Measurements from ENCODE around the gene LRRC8E.

Gene LRRC8E

DNA sequence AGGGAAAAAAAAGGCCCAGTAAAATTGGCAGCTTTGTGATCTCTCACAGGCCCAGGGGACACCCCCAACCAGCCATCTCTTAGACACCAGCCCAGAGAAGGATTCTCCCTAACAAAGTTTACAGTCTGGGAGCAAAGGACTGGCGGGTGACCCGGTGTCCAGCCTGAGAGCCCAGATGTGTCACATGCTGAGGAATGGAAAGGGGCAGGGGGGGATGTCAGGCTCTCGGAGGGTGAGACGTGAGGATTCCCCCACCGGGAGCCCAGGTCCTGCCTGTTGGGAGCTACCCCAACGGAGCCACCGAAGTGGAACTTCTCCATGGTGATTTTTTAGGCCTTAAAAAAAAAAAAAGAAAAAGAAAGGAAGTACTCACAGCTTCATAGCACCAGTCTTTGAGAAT lies 42.5 kb downstream of the LRRC8E start:
- TF ChIP-seq, protein P1, sequence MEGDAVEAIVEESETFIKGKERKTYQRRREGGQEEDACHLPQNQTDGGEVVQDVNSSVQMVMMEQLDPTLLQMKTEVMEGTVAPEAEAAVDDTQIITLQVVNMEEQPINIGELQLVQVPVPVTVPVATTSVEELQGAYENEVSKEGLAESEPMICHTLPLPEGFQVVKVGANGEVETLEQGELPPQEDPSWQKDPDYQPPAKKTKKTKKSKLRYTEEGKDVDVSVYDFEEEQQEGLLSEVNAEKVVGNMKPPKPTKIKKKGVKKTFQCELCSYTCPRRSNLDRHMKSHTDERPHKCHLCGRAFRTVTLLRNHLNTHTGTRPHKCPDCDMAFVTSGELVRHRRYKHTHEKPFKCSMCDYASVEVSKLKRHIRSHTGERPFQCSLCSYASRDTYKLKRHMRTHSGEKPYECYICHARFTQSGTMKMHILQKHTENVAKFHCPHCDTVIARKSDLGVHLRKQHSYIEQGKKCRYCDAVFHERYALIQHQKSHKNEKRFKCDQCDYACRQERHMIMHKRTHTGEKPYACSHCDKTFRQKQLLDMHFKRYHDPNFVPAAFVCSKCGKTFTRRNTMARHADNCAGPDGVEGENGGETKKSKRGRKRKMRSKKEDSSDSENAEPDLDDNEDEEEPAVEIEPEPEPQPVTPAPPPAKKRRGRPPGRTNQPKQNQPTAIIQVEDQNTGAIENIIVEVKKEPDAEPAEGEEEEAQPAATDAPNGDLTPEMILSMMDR (IDR thresholded peaks at IDR 0.05; ENCODE audit: low read depth, low read length) = no peak
- TF ChIP-seq POLR2A (IDR thresholded peaks at IDR 0.05; ENCODE audit: extremely low read depth, insufficient read length) (no peak), MYC (IDR thresholded peaks at IDR 0.05; ENCODE audit: low read depth, low read length) (no peak)
- TF ChIP-seq, protein P2, sequence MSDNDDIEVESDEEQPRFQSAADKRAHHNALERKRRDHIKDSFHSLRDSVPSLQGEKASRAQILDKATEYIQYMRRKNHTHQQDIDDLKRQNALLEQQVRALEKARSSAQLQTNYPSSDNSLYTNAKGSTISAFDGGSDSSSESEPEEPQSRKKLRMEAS (IDR thresholded peaks at IDR 0.05; ENCODE audit: low read depth, low read length) = no peak
- H3K4me3 ChIP-seq (ENCODE audit: low read depth, low read length) = no peak overlapping the region
- DNase-seq (ENCODE audit: low read depth) = no peak

DNA sequence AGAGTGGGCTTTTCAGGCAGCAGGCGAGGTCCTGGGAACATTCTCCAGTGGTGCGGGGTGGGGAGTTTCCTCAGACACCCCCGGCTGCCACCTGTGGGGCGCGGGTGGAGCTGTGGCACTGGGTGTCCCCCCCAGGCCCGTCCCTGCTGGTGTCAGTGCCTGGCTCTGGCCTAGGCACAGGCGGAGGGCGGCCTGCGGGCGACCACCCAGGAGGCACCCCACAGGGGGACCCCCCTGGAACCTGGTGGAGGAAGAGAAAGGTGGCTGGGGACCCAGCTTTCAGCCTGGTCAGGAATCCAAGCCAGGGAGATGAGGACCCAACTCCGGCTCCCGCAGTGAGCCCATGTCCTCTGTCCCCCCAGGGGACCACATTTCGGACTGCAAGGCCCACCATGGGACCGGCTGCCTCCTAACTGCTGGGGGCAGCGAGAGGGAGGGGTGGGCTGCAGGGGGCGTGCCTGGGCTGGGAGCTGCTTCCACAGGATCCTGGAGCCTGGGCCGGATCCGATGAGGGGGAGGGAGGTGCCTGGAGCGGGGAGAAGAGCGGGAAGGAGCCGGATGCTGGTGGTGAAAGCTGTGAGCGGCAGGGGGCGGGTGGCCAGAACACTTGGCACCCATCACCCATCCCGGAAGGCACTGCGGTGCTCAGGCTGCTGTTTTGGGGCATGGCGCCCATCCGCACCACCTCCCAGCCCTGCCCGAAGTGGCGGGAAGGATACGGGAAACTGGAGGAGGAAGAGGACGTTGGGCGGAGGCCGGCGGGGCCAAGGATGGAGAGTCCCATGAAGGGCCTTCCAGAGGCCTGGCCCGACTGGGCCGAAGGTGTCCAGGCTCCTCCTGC lies 43.1 kb downstream of the LRRC8E start:
- no peak overlapping the region for H3K4me3 ChIP-seq (ENCODE audit: low read depth, low read length)
- no peak for DNase-seq (ENCODE audit: low read depth)
- TF ChIP-seq, protein P2 (IDR thresholded peaks at IDR 0.05; ENCODE audit: low read depth, low read length) = no peak
- TF ChIP-seq POLR2A (IDR thresholded peaks at IDR 0.05; ENCODE audit: extremely low read depth, insufficient read length) (no peak), MYC (IDR thresholded peaks at IDR 0.05; ENCODE audit: low read depth, low read length) (no peak)
- TF ChIP-seq, protein P1 (IDR thresholded peaks at IDR 0.05; ENCODE audit: low read depth, low read length) = no peak

DNA sequence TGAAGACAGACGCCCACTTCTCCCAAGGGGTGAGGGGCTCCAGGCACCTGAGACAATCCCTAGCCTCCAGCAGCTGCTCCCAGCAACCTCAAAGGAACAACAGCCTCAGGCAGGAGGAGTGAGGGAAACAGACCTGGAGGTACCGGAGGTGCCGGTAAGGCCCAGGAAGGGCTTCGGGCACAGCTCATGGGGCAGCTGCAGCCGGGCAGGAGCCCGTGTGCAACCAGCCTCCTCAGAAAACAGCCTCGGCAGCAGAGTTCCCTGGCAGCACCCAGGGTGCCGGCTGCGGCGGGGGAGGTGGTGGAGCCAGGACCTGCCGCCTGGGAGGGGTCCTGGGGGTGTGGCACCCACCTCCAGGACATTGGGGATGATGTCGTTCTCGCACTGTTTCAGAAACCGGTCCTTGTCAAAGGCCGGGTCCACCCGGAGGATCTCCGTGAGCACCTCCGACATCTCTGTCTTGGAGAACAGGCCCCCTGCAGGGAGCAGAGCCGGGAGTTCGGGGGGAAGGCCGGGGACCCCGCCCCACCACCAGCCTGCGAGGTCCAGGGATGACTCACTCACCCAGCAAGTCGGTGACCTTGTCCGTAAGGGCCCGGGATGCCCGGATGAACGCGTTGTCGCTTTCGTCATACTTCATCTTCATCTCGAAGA lies 44.1 kb downstream of the LRRC8E start:
- no peak for DNase-seq (ENCODE audit: low read depth)
- no peak overlapping the region for H3K4me3 ChIP-seq (ENCODE audit: low read depth, low read length)
- TF ChIP-seq POLR2A (IDR thresholded peaks at IDR 0.05; ENCODE audit: extremely low read depth, insufficient read length) = no peak
- TF ChIP-seq, protein P2 (IDR thresholded peaks at IDR 0.05; ENCODE audit: low read depth, low read length) = no peak
- TF ChIP-seq, protein P1 (IDR thresholded peaks at IDR 0.05; ENCODE audit: low read depth, low read length) = no peak
- no peak for TF ChIP-seq MYC (IDR thresholded peaks at IDR 0.05; ENCODE audit: low read depth, low read length)

DNA sequence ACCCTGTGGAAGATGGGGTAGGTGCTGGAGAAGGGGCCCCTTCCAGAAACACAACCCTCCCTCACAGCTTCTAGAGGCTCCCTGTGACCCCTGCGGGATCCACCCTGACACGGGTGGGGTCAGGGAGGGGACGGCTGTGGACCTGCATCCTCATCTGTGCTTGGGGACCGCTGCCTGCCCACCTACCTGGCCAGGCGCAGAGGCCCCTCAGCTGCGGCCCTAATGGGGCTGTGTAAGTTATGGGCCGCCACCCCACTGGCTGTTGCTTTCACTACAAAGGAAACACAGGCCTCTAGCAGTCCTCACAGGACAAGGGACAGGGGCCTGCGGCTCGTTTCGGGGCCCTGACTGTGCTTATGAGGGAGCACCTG lies 44.6 kb downstream of the LRRC8E start:
- no peak overlapping the region for H3K4me3 ChIP-seq (ENCODE audit: low read depth, low read length)
- TF ChIP-seq POLR2A (IDR thresholded peaks at IDR 0.05; ENCODE audit: extremely low read depth, insufficient read length) (no peak), MYC (IDR thresholded peaks at IDR 0.05; ENCODE audit: low read depth, low read length) (no peak)
- TF ChIP-seq, protein P2 (IDR thresholded peaks at IDR 0.05; ENCODE audit: low read depth, low read length) = no peak
- TF ChIP-seq, protein P1 (IDR thresholded peaks at IDR 0.05; ENCODE audit: low read depth, low read length) = no peak
- DNase-seq (ENCODE audit: low read depth) = no peak

DNA sequence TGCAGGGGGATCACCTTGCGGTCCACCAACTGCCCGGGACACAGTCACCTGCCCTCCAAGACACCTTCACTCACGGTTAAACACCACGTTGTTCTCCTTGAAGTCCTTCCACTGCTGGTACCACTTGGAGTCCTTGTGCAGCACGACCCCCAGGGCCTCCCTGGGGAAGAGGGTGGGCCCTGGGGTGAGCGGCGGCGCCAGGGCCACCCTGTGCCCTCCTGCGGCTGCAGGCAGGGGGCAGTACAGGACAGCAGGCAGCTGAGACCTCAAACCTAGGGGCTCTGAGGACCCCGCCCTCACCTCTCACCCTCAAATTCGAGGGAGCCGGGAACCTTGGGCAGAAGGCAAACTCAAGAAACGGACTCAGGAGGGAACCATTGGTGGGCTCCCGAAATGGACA lies 45.1 kb downstream of the LRRC8E start:
- H3K4me3 ChIP-seq (ENCODE audit: low read depth, low read length) = no peak overlapping the region
- no peak for DNase-seq (ENCODE audit: low read depth)
- TF ChIP-seq, protein P1 (IDR thresholded peaks at IDR 0.05; ENCODE audit: low read depth, low read length) = peak; percentile 57
- TF ChIP-seq, protein P2 (IDR thresholded peaks at IDR 0.05; ENCODE audit: low read depth, low read length) = no peak
